Trophoblast cell (in vitro differentiated cells and primary cell): ENCODE data around the gene OR8B4.

Experiments
- DNase-seq, 2 donors: peaks; one replicate each; pipeline ENCODE4 v3.0.0-alpha.2; 2016
- H2AFZ ChIP-seq: 2 replicates; pipeline ENCODE4 v1.6.1; 2013; ENCODE audit warnings: low read length, moderate library complexity, mild to moderate bottlenecking; ENCODE audit not compliant: insufficient read depth, poor library complexity
- H2AK5ac ChIP-seq: 2 replicates; pipeline ENCODE4 v1.6.1; 2013; ENCODE audit warnings: mild to moderate bottlenecking, low read length
- H2BK120ac ChIP-seq: 2 replicates; pipeline ENCODE4 v1.6.1; 2013; ENCODE audit warnings: low read length, mild to moderate bottlenecking, moderate library complexity; ENCODE audit not compliant: insufficient read depth, poor library complexity
- H2BK12ac ChIP-seq: 2 replicates; pipeline ENCODE4 v1.6.1; 2013; ENCODE audit warnings: mild to moderate bottlenecking, low read length, moderate library complexity
- H2BK5ac ChIP-seq: 2 replicates; pipeline ENCODE4 v1.6.1; 2013; ENCODE audit warnings: low read length, low read depth, moderate library complexity, mild to moderate bottlenecking; ENCODE audit not compliant: poor library complexity
- H3K14ac ChIP-seq: 2 replicates; pipeline ENCODE4 v1.6.1; 2013; ENCODE audit warnings: mild to moderate bottlenecking, low read length
- H3K18ac ChIP-seq: 2 replicates; pipeline ENCODE4 v1.6.1; 2013; ENCODE audit warnings: mild to moderate bottlenecking, low read length
- H3K23ac ChIP-seq: 2 replicates; pipeline ENCODE4 v1.6.1; 2013; ENCODE audit warnings: low read length
- H3K27ac ChIP-seq: 2 replicates; pipeline ENCODE4 v1.5.1; 2013; ENCODE audit warnings: low read depth, mild to moderate bottlenecking, inconsistent platforms, low read length, moderate library complexity
- H3K27me3 ChIP-seq: 2 replicates; pipeline ENCODE4 v1.6.1; 2013; ENCODE audit warnings: inconsistent platforms, mild to moderate bottlenecking, low read length, moderate library complexity; ENCODE audit not compliant: insufficient read depth
- H3K36me3 ChIP-seq, 2 experiments: 1 replicate in 1 of 2; 2 replicates in 1 of 2; pipeline ENCODE4 v1.6.1; 2013; ENCODE audit warnings: low read length in 2 of 2, mild to moderate bottlenecking in 2 of 2, moderate library complexity in 1 of 2; ENCODE audit not compliant: insufficient read depth in 2 of 2, control insufficient read depth in 1 of 2
- H3K4ac ChIP-seq: 2 replicates; pipeline ENCODE4 v1.6.1; 2013; ENCODE audit warnings: low read depth, mild to moderate bottlenecking, low read length, moderate library complexity
- H3K4me1 ChIP-seq, 2 experiments: 1 replicate in 1 of 2; 2 replicates in 1 of 2; pipeline ENCODE4 v1.6.1; 2013; ENCODE audit warnings: low read length in 2 of 2, mild to moderate bottlenecking in 2 of 2, moderate library complexity in 1 of 2; ENCODE audit not compliant: insufficient read depth in 2 of 2, control insufficient read depth in 1 of 2
- H3K4me2 ChIP-seq: 2 replicates; pipeline ENCODE4 v1.6.1; 2013; ENCODE audit warnings: inconsistent platforms, mild to moderate bottlenecking, low read length, moderate library complexity
- H3K4me3 ChIP-seq: 2 replicates; pipeline ENCODE4 v1.5.1; 2013; ENCODE audit warnings: mild to moderate bottlenecking, low read depth, low read length, inconsistent platforms
- H3K79me1 ChIP-seq: one replicate; pipeline ENCODE4 v1.6.1; 2013; ENCODE audit warnings: low read length
- H3K79me2 ChIP-seq: 2 replicates; pipeline ENCODE4 v1.6.1; 2013; ENCODE audit warnings: low read length, mild to moderate bottlenecking; ENCODE audit not compliant: control insufficient read depth, insufficient read depth, poor library complexity
- H3K9ac ChIP-seq: 2 replicates; pipeline ENCODE4 v1.6.1; 2013; ENCODE audit warnings: mild to moderate bottlenecking, low read length
- H3K9me3 ChIP-seq: 2 replicates; pipeline ENCODE4 v1.6.1; 2013; ENCODE audit warnings: low read depth, mild to moderate bottlenecking, control low read depth, inconsistent platforms, low read length; ENCODE audit not compliant: insufficient read depth
- H4K12ac ChIP-seq: 2 replicates; pipeline ENCODE4 v1.6.1; 2013; ENCODE audit warnings: low read depth, mild to moderate bottlenecking, low read length, moderate library complexity
- H4K8ac ChIP-seq: 2 replicates; pipeline ENCODE4 v1.6.1; 2013; ENCODE audit warnings: low read depth, mild to moderate bottlenecking, low read length, moderate library complexity
- H4K91ac ChIP-seq: one replicate; pipeline ENCODE4 v1.6.1; 2013; ENCODE audit warnings: low read depth, mild to moderate bottlenecking, low read length, moderate library complexity
- WGBS: extraction: QIAGEN DNeasy Blood & Tissue Kit; methylation state at CpG from one replicate; pipeline ENCODE4 v1.1.7; 2013; ENCODE audit warnings: missing lambda C conversion rate; ENCODE audit not compliant: insufficient read length, insufficient coverage; ENCODE audit errors: extremely low coverage; 5-methylcytosine and 5-hydroxymethylcytosine counted together

Gene OR8B4

DNA sequence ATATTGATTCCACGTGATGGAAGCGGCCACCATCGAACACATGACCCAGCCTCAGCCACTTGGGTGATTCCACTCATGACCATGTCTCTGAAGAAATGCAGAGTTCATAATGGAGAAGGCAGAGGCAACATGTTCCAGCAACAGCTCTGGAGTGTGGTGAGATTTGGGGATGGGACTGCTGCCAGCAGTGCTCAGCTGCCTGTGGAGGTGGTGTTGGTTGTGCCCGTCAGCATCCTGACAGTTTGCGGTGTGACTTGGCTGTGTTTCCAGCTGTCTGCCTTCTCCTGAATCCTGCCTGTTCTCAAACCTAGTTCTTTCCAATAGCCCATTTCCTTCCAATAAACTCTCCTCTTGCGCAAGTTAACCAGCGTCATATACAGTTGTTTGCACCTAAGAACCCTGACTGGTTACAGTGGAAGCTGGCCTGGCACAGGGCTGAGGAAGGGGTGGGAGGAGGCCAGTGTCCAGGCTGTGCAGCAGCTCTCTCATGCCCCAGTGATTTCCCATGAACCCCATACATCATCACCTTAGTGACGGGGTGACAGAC lies 42.8 kb upstream of the OR8B4 start:
- Histone ChIP-seq H3K79me2 (no peaks in the 10 kb centered on the region), H2BK120ac (no peak overlapping the region), H3K4me2 (no peak overlapping the region), H2AFZ (no peak overlapping the region), H2BK5ac (no peak overlapping the region), H3K36me3 (no peaks in the 10 kb centered on the region), H3K18ac (no peak overlapping the region), H3K9me3 (no peaks in the 10 kb centered on the region), H3K23ac (no peak overlapping the region), H3K14ac (no peak overlapping the region), H3K27me3 (no peaks in the 10 kb centered on the region), H3K4ac (no peak overlapping the region), H4K12ac (no peak overlapping the region), H3K27ac (no peak overlapping the region), H4K91ac (no peak overlapping the region), H3K4me3 (no peak overlapping the region), H4K8ac (no peak overlapping the region), H3K79me1 (no peaks in the 10 kb centered on the region), H2AK5ac (no peak overlapping the region), H3K4me1 (no peaks in the 10 kb centered on the region), H3K9ac (no peak overlapping the region), H2BK12ac (no peak overlapping the region)
- no peak for DNase-seq
- no CpG with 5 or more reads among the region's 8 CpGs for WGBS

DNA sequence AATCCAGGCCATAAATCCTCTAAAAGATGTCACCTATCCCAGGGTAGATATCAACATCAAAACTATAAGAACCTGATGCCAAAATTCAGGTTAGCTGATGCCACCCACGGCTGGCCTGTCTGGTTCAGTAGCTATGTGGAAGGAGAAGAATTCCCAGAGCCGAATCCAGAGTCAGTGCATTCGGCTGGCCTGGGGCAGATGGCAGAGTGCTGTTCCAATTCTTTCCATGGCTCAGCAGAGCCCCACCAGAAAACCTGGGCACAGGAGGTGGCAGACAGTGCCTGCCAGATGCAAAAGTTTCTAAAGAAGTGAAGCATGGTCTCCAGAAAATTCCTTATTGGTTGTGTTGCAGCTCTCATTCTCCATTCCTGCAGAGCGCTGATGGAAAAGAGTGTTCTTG lies 40.7 kb upstream of the OR8B4 start:
- no peak overlapping the region for H3K27ac ChIP-seq
- DNase-seq = no peak
- no peaks in the 10 kb centered on the region for H3K9me3 ChIP-seq
- no peak overlapping the region for H2AFZ ChIP-seq
- H3K36me3 ChIP-seq = no peaks in the 10 kb centered on the region
- H2BK120ac ChIP-seq = no peak overlapping the region
- H2BK5ac ChIP-seq = no peak overlapping the region
- WGBS = no CpG with 5 or more reads among the region's 4 CpGs
- no peak overlapping the region for H3K18ac ChIP-seq
- H4K91ac ChIP-seq = no peak overlapping the region
- H3K9ac ChIP-seq = no peak overlapping the region
- no peak overlapping the region for H4K8ac ChIP-seq
- no peak overlapping the region for H3K14ac ChIP-seq
- H3K23ac ChIP-seq = no peak overlapping the region
- H2AK5ac ChIP-seq = no peak overlapping the region
- no peaks in the 10 kb centered on the region for H3K79me1 ChIP-seq
- H3K4ac ChIP-seq = no peak overlapping the region
- no peak overlapping the region for H3K4me2 ChIP-seq
- H3K79me2 ChIP-seq = no peaks in the 10 kb centered on the region
- H3K27me3 ChIP-seq = no peaks in the 10 kb centered on the region
- no peak overlapping the region for H3K4me3 ChIP-seq
- no peak overlapping the region for H4K12ac ChIP-seq
- H3K4me1 ChIP-seq = no peaks in the 10 kb centered on the region
- H2BK12ac ChIP-seq = no peak overlapping the region

DNA sequence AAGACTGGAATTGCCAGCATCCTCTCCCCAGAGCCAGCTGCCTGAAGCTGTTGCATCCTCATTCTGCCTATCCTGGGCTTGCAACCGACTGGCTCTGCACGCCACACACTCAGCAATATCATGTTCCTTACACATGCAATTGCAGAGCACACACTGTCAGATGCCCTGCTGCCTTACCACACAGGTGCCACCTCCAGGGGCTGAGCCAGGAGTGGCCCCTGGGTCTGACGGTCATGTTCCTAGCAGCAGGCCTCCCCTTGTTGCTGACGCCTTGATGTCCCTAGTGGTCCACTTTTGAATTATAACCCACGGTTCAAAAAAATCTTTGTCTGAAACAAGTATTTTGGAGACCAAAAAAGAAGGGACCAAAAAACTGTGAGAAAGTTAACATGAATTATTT lies 39.3 kb upstream of the OR8B4 start:
- DNase-seq = no peak
- H3K79me1 ChIP-seq = no peaks in the 10 kb centered on the region
- no peak overlapping the region for H3K27ac ChIP-seq
- no peaks in the 10 kb centered on the region for H3K9me3 ChIP-seq
- no peak overlapping the region for H3K23ac ChIP-seq
- no peak overlapping the region for H2AFZ ChIP-seq
- H3K4ac ChIP-seq = no peak overlapping the region
- H2BK5ac ChIP-seq = no peak overlapping the region
- H3K4me2 ChIP-seq = no peak overlapping the region
- H3K9ac ChIP-seq = peak overlapping the region; percentile 33
- no peak overlapping the region for H2BK120ac ChIP-seq
- no CpG with 5 or more reads among the region's 5 CpGs for WGBS
- no peak overlapping the region for H3K18ac ChIP-seq
- H4K8ac ChIP-seq = no peak overlapping the region
- H3K27me3 ChIP-seq = no peaks in the 10 kb centered on the region
- H2BK12ac ChIP-seq = no peak overlapping the region
- H3K4me3 ChIP-seq = no peak overlapping the region
- H3K4me1 ChIP-seq = no peaks in the 10 kb centered on the region
- H3K79me2 ChIP-seq = no peaks in the 10 kb centered on the region
- H3K14ac ChIP-seq = no peak overlapping the region
- H2AK5ac ChIP-seq = no peak overlapping the region
- H4K91ac ChIP-seq = no peak overlapping the region
- no peaks in the 10 kb centered on the region for H3K36me3 ChIP-seq
- no peak overlapping the region for H4K12ac ChIP-seq

DNA sequence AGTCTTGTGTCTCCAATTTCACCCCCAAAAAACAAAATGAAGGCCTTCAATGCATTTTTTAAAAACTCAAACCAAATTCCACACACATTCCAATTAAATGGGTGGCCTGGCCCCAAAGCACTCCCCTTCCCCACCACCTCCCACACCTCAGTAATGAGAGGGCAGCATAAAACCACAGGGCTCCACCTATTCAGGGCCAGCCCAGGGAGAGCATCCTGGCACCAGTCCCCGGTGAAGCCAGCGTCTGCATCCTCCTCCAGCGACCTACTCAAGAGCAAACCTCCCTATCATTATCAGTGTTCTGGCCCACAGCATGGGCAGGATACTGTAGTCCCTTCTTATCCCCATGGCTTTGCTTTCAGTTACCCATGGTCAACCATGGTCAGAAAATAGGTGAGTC lies 38.7 kb upstream of the OR8B4 start:
- no peaks in the 10 kb centered on the region for H3K4me1 ChIP-seq
- DNase-seq = no peak
- H3K27ac ChIP-seq = no peak overlapping the region
- H3K23ac ChIP-seq = no peak overlapping the region
- no peak overlapping the region for H4K12ac ChIP-seq
- no peaks in the 10 kb centered on the region for H3K36me3 ChIP-seq
- H4K91ac ChIP-seq = no peak overlapping the region
- H3K18ac ChIP-seq = no peak overlapping the region
- H2BK120ac ChIP-seq = no peak overlapping the region
- no peak overlapping the region for H3K4me3 ChIP-seq
- no peaks in the 10 kb centered on the region for H3K79me2 ChIP-seq
- H3K4ac ChIP-seq = no peak overlapping the region
- WGBS = no CpG with 5 or more reads among the region's 3 CpGs
- H2BK12ac ChIP-seq = no peak overlapping the region
- no peak overlapping the region for H4K8ac ChIP-seq
- no peaks in the 10 kb centered on the region for H3K27me3 ChIP-seq
- no peak overlapping the region for H3K9ac ChIP-seq
- no peak overlapping the region for H3K4me2 ChIP-seq
- H2BK5ac ChIP-seq = no peak overlapping the region
- no peaks in the 10 kb centered on the region for H3K79me1 ChIP-seq
- no peak overlapping the region for H2AK5ac ChIP-seq
- no peak overlapping the region for H2AFZ ChIP-seq
- no peak overlapping the region for H3K14ac ChIP-seq
- no peaks in the 10 kb centered on the region for H3K9me3 ChIP-seq
